Activated CD4-positive, alpha-beta memory T cell treated with anti-CD3 and anti-CD28 coated beads for 36 hours (primary cell): Measurements from ENCODE around the gene CDH23. TPM values are rescaled to one million over a fixed set of nuclear protein-coding genes. Genes with fewer than 3 reads are reported as not detected.

ENCODE experiments used
- CTCF ChIA-PET: fragments of 350-600 bp; sonication (Branson Sonifier 250); formaldehyde crosslinking; loops from one replicate; lab custom pipeline; 2021; ENCODE audit warnings: antibody characterized with exemption, inconsistent platforms; lab: Charles Lee
- POLR2A ChIA-PET: fragments of 350-600 bp; sonication (Branson Sonifier 250); formaldehyde crosslinking; loops from one replicate; lab custom pipeline; 2021; ENCODE audit warnings: antibody characterized with exemption; lab: Charles Lee
- DNase-seq: peaks from one replicate; pipeline ENCODE4 v3.0.0-alpha.2; 2020
- H3K27ac Mint-ChIP-seq: one replicate; pipeline ENCODE4 v1.8.0; 2021; ENCODE audit warnings: mixed read lengths
- H3K27me3 Mint-ChIP-seq: one replicate; pipeline ENCODE4 v1.8.0; 2021; ENCODE audit warnings: mixed read lengths
- H3K36me3 Mint-ChIP-seq: one replicate; pipeline ENCODE4 v1.8.0; 2021; ENCODE audit warnings: mixed read lengths
- H3K4me1 Mint-ChIP-seq: one replicate; pipeline ENCODE4 v1.8.0; 2021; ENCODE audit warnings: low read depth, mixed read lengths
- H3K4me3 Mint-ChIP-seq: one replicate; pipeline ENCODE4 v1.8.0; 2021; ENCODE audit warnings: mild to moderate bottlenecking, mixed read lengths
- H3K9me3 Mint-ChIP-seq: one replicate; pipeline ENCODE4 v1.8.0; 2021; ENCODE audit warnings: mixed read lengths
- intact Hi-C: fragments of 100-400 bp; cut with micrococcal nuclease; formaldehyde crosslinking; loops from one replicate; pipeline ENCODE4 v1.15.1; 2023
- total RNA-seq, 2 experiments: library from RNA; stranded (reverse); gene quantifications; one replicate each; pipeline ENCODE4 v1.2.3, GENCODE V29; 2021

CDH23 gene
- total RNA-seq, 2 experiments from 2014 or later, result 2.6 TPM

DNA sequence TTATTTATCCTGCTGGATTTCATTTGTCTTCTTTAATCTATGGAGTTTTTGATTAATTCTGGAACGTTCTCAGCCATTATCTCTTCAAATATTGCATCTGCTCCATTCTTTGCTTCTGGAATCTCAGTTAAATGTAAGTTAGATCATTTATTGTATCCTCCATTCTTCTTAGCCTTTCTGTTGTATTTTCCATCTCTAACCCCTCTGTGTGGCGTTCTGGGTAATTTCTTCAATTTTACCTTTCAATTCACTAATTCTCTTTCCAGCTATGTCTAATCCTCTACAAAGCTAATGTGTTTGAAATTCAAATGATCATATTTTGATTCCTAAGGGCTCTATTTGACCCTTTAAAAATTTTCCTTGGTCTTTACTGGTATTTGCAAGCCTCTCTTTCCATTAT is 92.4 kb downstream of the CDH23 start:
- intact Hi-C loops, result loop anchor here (10.0 kb wide), 1 partner anchor 326 kb away; no protein-coding TSS in a partner anchor
- ChIA-PET CTCF (interaction anchor here (1.5 to 2.5 kb wide), 2 partner anchors 82 to 121 kb away, joined by 8 read pairs; no protein-coding TSS in a partner anchor), POLR2A (no interaction called here)
- Mint-ChIP-seq H3K9me3 (peaks cover 12% of the 10 kb centered on the region), H3K27ac (no peak overlapping the region), H3K4me3 (no peak overlapping the region), H3K4me1 (no peaks in the 10 kb centered on the region), H3K36me3 (no peaks in the 10 kb centered on the region), H3K27me3 (peaks cover 2% of the 10 kb centered on the region)
- no peak for DNase-seq

- ChIA-PET CTCF (interaction anchor here (3.6 kb wide), 1 partner anchor 77 kb away, joined by 13 read pairs; no protein-coding TSS in a partner anchor), POLR2A (no interaction called here)
- H3K4me1 Mint-ChIP-seq, result no peaks in the 10 kb centered on the region
- intact Hi-C loops, result no loop called here
- no peak overlapping the region for H3K4me3 Mint-ChIP-seq
- H3K27ac Mint-ChIP-seq, result no peak overlapping the region
- H3K27me3 Mint-ChIP-seq, result no peaks in the 10 kb centered on the region
- DNase-seq, result no peak
- H3K36me3 Mint-ChIP-seq, result no peaks in the 10 kb centered on the region
- peaks cover 12% of the 10 kb centered on the region for H3K9me3 Mint-ChIP-seq
These were observed 96.2 kb downstream of the CDH23 start for GRCh38 chr10:71492872-71493271.

GRCh38 chr10:71493741-71494140 is 97.0 kb downstream of the CDH23 start:
- H3K36me3 Mint-ChIP-seq, result no peaks in the 10 kb centered on the region
- intact Hi-C loops, result no loop called here

GRCh38 chr10:71494476-71494875 is 97.8 kb downstream of the CDH23 start:
- no peaks in the 10 kb centered on the region for H3K27me3 Mint-ChIP-seq
- ChIA-PET POLR2A (no interaction called here), CTCF (interaction anchor here (3.6 kb wide), 1 partner anchor 75 kb away, joined by 13 read pairs; no protein-coding TSS in a partner anchor)
- H3K4me1 Mint-ChIP-seq, result no peaks in the 10 kb centered on the region
- H3K27ac Mint-ChIP-seq, result no peak overlapping the region
- no peaks in the 10 kb centered on the region for H3K36me3 Mint-ChIP-seq
- H3K4me3 Mint-ChIP-seq, result no peak overlapping the region
- peaks cover 4% of the 10 kb centered on the region for H3K9me3 Mint-ChIP-seq
- intact Hi-C loops, result no loop called here
- DNase-seq, result no peak

More at GRCh38 chr10:71493741-71494140, 97.0 kb downstream of the CDH23 start:
- Mint-ChIP-seq H3K4me3 (no peak overlapping the region), H3K9me3 (peaks cover 10% of the 10 kb centered on the region), H3K27me3 (no peaks in the 10 kb centered on the region), H3K27ac (no peak overlapping the region), H3K4me1 (no peaks in the 10 kb centered on the region)
- CTCF ChIA-PET, result interaction anchor here (3.6 kb wide), 1 partner anchor 76 kb away, joined by 13 read pairs; no protein-coding TSS in a partner anchor
- POLR2A ChIA-PET, result no interaction called here
- no peak for DNase-seq

DNA sequence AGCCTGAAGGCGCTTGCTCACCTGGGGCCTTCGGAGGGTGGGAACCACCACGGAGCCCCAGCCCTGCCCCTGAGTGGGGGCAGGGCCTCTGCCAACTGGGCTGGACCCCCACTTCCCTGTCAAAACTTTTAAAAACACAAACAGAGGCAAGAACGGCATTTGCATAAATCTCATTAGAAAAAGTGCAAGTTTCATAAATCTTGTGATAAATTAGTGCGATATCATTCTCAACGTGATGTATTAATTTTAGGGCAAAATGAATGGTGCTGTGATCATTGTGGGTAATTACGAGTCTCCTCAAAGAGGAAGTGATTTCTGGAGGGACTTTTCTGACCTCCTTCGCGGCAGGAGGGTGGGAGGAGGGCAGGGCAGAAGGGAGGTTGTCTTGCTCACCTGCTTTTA is 98.3 kb downstream of the CDH23 start:
- H3K4me1 Mint-ChIP-seq, result no peaks in the 10 kb centered on the region
- DNase-seq, result peak; percentile 13
- no peak overlapping the region for H3K27ac Mint-ChIP-seq
- no peaks in the 10 kb centered on the region for H3K9me3 Mint-ChIP-seq
- ChIA-PET CTCF (interaction anchor here (1.5 to 3.6 kb wide), 2 partner anchors 8 to 75 kb away, joined by 5 to 13 read pairs; no protein-coding TSS in a partner anchor), POLR2A (no interaction called here)
- no peaks in the 10 kb centered on the region for H3K27me3 Mint-ChIP-seq
- H3K36me3 Mint-ChIP-seq, result no peaks in the 10 kb centered on the region
- intact Hi-C loops, result no loop called here
- no peak overlapping the region for H3K4me3 Mint-ChIP-seq

DNA sequence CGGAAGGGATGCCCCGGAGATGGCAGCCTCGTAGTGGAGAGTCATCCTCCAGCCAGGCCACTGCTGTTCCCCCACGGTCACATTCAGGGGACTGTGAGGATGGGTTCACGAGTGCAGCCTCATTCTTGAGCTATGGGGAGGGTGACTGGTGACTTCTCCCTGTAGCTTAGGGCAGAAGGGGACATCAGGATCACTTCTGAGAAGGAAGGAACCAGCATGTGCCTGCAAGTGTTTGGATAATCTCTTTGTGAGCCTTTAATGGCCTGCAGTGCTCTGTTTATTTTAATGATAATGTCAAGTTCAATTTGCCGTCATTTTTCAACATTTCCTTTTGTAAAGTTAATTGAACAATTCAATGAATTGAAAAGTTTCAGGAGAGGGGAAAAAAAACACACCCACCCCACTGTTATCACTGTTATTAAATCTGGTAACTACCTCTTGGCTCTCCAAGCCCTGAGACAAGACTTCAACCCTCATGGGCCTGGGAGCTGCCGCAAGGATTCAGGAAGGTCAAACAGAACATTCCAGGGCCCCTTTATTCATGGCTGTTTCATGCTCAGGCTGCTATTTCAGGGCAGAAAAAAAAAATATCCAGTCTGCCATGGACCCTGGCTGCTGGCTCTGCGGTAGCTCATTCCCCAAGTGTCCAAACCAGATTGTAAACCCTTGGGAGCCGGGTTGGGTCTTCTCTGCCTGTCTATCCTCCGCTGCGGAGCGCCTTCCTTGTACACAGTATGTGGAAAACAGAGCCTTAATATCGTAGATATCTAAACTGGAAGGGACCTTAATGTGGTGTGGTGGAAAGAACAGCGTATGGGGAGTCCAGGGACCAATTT is 100.4 kb downstream of the CDH23 start:
- CTCF ChIA-PET, result interaction anchor here (0.6 to 0.9 kb wide), 3 partner anchors 21 to 199 kb away, joined by 3 read pairs; no protein-coding TSS in a partner anchor
- Mint-ChIP-seq H3K4me3 (no peak overlapping the region), H3K27ac (no peak overlapping the region), H3K4me1 (no peaks in the 10 kb centered on the region), H3K9me3 (no peaks in the 10 kb centered on the region), H3K36me3 (no peaks in the 10 kb centered on the region), H3K27me3 (no peaks in the 10 kb centered on the region)
- intact Hi-C loops, result no loop called here
- no peak for DNase-seq
- POLR2A ChIA-PET, result interaction anchor here (0.8 kb wide), 1 partner anchor 101 kb away, joined by 3 read pairs; no protein-coding TSS in a partner anchor

GRCh38 chr10:71497763-71498326 is 101.1 kb downstream of the CDH23 start:
- Mint-ChIP-seq H3K27ac (no peak overlapping the region), H3K4me3 (no peak overlapping the region), H3K36me3 (no peaks in the 10 kb centered on the region), H3K27me3 (no peaks in the 10 kb centered on the region), H3K9me3 (no peaks in the 10 kb centered on the region), H3K4me1 (no peaks in the 10 kb centered on the region)
- ChIA-PET CTCF (interaction anchor here (0.6 to 0.9 kb wide), 3 partner anchors 21 to 198 kb away, joined by 3 read pairs; no protein-coding TSS in a partner anchor), POLR2A (interaction anchor here (0.8 kb wide), 1 partner anchor 102 kb away, joined by 3 read pairs; no protein-coding TSS in a partner anchor)
- DNase-seq, result no peak
- intact Hi-C loops, result no loop called here

DNA sequence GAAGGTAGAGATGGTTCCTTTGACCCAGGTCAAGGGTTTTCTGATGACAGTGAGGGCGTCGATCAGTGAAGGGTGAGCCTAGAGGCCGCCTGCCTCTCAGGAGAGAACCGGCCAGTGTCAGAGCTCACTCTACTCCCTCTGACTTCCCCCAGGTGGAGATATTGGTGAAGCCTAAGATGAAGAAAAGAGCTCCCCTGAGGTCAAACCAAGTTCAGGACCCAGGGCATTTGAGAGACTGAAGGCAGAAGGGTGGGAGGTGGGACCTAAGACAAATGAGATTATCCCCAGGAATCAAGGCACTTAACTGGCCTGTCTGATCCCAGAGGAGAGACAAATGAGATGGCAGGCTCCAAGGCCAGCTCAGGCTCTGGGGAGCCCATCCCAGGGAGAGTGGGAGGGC is 104.7 kb downstream of the CDH23 start:
- intact Hi-C loops, result no loop called here
- POLR2A ChIA-PET, result no interaction called here
- CTCF ChIA-PET, result interaction anchor here (0.9 kb wide), 1 partner anchor 187 kb away, joined by 3 read pairs; no protein-coding TSS in a partner anchor

DNA sequence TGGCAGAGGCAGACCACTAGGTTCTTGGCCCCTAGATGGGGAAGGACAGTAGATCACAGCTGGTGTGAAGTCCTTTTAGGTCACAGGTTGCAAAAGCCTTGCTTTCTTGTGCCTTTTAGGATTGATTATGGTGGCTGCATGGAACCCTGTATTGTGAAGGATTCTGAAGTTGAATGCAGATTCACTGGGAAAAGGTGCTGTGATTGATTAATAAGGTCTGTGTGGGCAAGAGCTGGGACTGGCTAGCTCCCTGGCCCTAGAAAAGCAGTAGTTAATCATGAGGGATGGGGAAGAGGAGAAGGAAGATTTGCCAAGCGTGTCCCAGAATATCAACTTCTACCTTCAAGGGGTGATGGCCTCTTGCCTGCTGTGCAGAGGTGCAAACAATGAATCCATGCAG is 105.5 kb downstream of the CDH23 start:
- H3K27me3 Mint-ChIP-seq, result peaks cover 4% of the 10 kb centered on the region
- H3K4me1 Mint-ChIP-seq, result no peaks in the 10 kb centered on the region
- DNase-seq, result no peak
- ChIA-PET POLR2A (no interaction called here), CTCF (no interaction called here)
- H3K36me3 Mint-ChIP-seq, result no peaks in the 10 kb centered on the region
- intact Hi-C loops, result no loop called here
- no peak overlapping the region for H3K27ac Mint-ChIP-seq
- H3K9me3 Mint-ChIP-seq, result no peaks in the 10 kb centered on the region
- H3K4me3 Mint-ChIP-seq, result no peak overlapping the region

More for the DNA sequence above, 104.7 kb downstream of the CDH23 start:
- H3K36me3 Mint-ChIP-seq, result no peaks in the 10 kb centered on the region
- H3K27ac Mint-ChIP-seq, result no peak overlapping the region
- H3K9me3 Mint-ChIP-seq, result no peaks in the 10 kb centered on the region
- peaks cover 4% of the 10 kb centered on the region for H3K27me3 Mint-ChIP-seq
- no peak overlapping the region for H3K4me3 Mint-ChIP-seq
- H3K4me1 Mint-ChIP-seq, result no peaks in the 10 kb centered on the region
- DNase-seq, result no peak

DNA sequence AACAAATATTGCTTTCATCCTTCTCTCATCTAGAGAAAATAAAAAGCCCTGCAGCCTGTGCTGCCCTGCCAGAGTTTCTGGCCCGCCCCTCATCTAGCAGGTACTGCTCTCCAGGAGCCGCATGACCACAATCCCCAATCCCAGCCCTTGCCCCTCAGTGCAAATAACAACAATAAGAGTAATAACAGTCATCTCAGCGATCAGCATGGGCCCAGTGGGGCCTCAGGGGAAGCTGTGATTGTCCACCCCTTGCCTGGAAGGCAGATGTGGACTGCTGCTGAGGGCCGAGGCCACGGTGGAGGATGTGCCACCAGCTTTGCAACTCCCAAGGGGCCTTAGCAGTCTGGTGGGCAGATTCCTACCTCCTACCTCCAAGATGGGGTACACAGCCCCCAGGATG is 106.1 kb downstream of the CDH23 start:
- ChIA-PET CTCF (no interaction called here), POLR2A (no interaction called here)
- no peaks in the 10 kb centered on the region for H3K4me1 Mint-ChIP-seq
- no peaks in the 10 kb centered on the region for H3K36me3 Mint-ChIP-seq
- H3K27me3 Mint-ChIP-seq, result peaks cover 4% of the 10 kb centered on the region
- H3K27ac Mint-ChIP-seq, result no peak overlapping the region
- H3K4me3 Mint-ChIP-seq, result no peak overlapping the region
- intact Hi-C loops, result no loop called here
- H3K9me3 Mint-ChIP-seq, result no peaks in the 10 kb centered on the region
- no peak for DNase-seq

DNA sequence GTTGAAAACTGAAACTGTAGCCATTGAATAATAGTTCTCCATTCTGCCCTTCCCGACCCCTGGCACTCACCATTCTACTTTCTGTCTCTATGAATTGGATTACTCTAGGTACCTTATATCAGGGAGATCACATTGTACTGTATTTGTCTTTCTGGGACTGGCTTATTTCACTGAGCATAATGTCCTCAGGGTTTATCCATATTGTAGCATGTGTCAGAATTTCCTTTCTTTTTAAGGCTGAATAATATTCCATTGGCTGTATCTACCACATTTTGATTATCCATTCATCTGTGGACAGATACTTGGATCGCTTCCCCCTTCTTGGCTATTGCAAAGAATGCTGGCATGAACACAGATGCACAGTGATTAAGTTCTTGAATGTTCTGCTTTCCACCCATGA is 107.4 kb downstream of the CDH23 start:
- Mint-ChIP-seq H3K36me3 (no peaks in the 10 kb centered on the region), H3K27ac (no peak overlapping the region), H3K4me3 (no peak overlapping the region), H3K27me3 (peaks cover 4% of the 10 kb centered on the region), H3K9me3 (no peaks in the 10 kb centered on the region), H3K4me1 (no peaks in the 10 kb centered on the region)
- intact Hi-C loops, result no loop called here
- POLR2A ChIA-PET, result no interaction called here
- no peak for DNase-seq
- CTCF ChIA-PET, result no interaction called here

GRCh38 chr10:71504570-71504969 is 107.8 kb downstream of the CDH23 start:
- ChIA-PET POLR2A (no interaction called here), CTCF (no interaction called here)
- Mint-ChIP-seq H3K27me3 (peaks cover 4% of the 10 kb centered on the region), H3K36me3 (no peaks in the 10 kb centered on the region), H3K4me1 (no peaks in the 10 kb centered on the region), H3K27ac (no peak overlapping the region), H3K9me3 (no peaks in the 10 kb centered on the region), H3K4me3 (no peak overlapping the region)
- intact Hi-C loops, result no loop called here
- DNase-seq, result no peak
